ENCODE measurements around the gene IGSF21. TPM values are rescaled to one million over a fixed set of nuclear protein-coding genes. Genes with fewer than 3 reads are reported as not detected.
A peak's percentile ranks its signal among the peaks of the same experiment; 100 is the strongest.

Gene IGSF21
- total and polyA plus RNA-seq, 9 donors, result 0.04 to 0.48 (median 0.21) TPM; not detected in 1

GRCh38 chr1:18170444-18170843 is 62.8 kb downstream of the IGSF21 start:
- 83% methylated on average over 3 of the region's 3 CpGs for WGBS (ENCODE audit: insufficient coverage)
- DNase-seq, result no peak

GRCh38 chr1:18174037-18174436 is 66.4 kb downstream of the IGSF21 start:
- Histone ChIP-seq H3K4me3 (ENCODE audit: low read length) (no peak overlapping the region), H3K9me3 (replicated peaks; ENCODE audit: control insufficient read depth, low read depth, low read length) (no peaks in the 10 kb centered on the region), H3K36me3 (ENCODE audit: control insufficient read depth, insufficient read depth, low read length) (no peaks in the 10 kb centered on the region), H3K4me1 (ENCODE audit: control insufficient read depth, insufficient read depth, low read length) (no peaks in the 10 kb centered on the region), H3K27ac (ENCODE audit: low read length) (no peak overlapping the region), H3K27me3 (ENCODE audit: control insufficient read depth, insufficient read depth, low read length) (peaks cover 40% of the 10 kb centered on the region)
- DNase-seq, result no peak
- 69% methylated on average over 7 of the region's 12 CpGs for WGBS (ENCODE audit: insufficient coverage)

More at GRCh38 chr1:18170444-18170843, 62.8 kb downstream of the IGSF21 start:
- Histone ChIP-seq H3K4me1 (ENCODE audit: control insufficient read depth, insufficient read depth, low read length) (no peaks in the 10 kb centered on the region), H3K4me3 (ENCODE audit: low read length) (no peak overlapping the region), H3K27me3 (ENCODE audit: control insufficient read depth, insufficient read depth, low read length) (peaks cover 31% of the 10 kb centered on the region), H3K27ac (ENCODE audit: low read length) (no peak overlapping the region), H3K9me3 (replicated peaks; ENCODE audit: control insufficient read depth, low read depth, low read length) (no peaks in the 10 kb centered on the region), H3K36me3 (ENCODE audit: control insufficient read depth, insufficient read depth, low read length) (no peaks in the 10 kb centered on the region)

- H3K27me3 ChIP-seq (ENCODE audit: control insufficient read depth, insufficient read depth, low read length), result peaks cover 39% of the 10 kb centered on the region
- H3K4me1 ChIP-seq (ENCODE audit: control insufficient read depth, insufficient read depth, low read length), result no peaks in the 10 kb centered on the region
- no peak overlapping the region for H3K4me3 ChIP-seq (ENCODE audit: low read length)
- 58% methylated on average over 2 of the region's 6 CpGs for WGBS (ENCODE audit: insufficient coverage)
- H3K36me3 ChIP-seq (ENCODE audit: control insufficient read depth, insufficient read depth, low read length), result no peaks in the 10 kb centered on the region
- no peak for DNase-seq
- no peak overlapping the region for H3K27ac ChIP-seq (ENCODE audit: low read length)
- H3K9me3 ChIP-seq (replicated peaks; ENCODE audit: control insufficient read depth, low read depth, low read length), result no peaks in the 10 kb centered on the region
These were observed 67.5 kb downstream of the IGSF21 start for GRCh38 chr1:18175051-18175450.

GRCh38 chr1:18175530-18176377 is 68.2 kb downstream of the IGSF21 start:
- H3K27ac ChIP-seq (ENCODE audit: low read length), result no peak overlapping the region
- 49% methylated on average over 4 of the region's 13 CpGs for WGBS (ENCODE audit: insufficient coverage)
- no peaks in the 10 kb centered on the region for H3K4me1 ChIP-seq (ENCODE audit: control insufficient read depth, insufficient read depth, low read length)
- H3K9me3 ChIP-seq (replicated peaks; ENCODE audit: control insufficient read depth, low read depth, low read length), result no peaks in the 10 kb centered on the region
- H3K4me3 ChIP-seq (ENCODE audit: low read length), result no peak overlapping the region
- no peaks in the 10 kb centered on the region for H3K36me3 ChIP-seq (ENCODE audit: control insufficient read depth, insufficient read depth, low read length)
- H3K27me3 ChIP-seq (ENCODE audit: control insufficient read depth, insufficient read depth, low read length), result peaks cover 38% of the 10 kb centered on the region
- no peak for DNase-seq

GRCh38 chr1:18176619-18177018 is 69.0 kb downstream of the IGSF21 start:
- no peak overlapping the region for H3K27ac ChIP-seq (ENCODE audit: low read length)
- no CpG with 5 or more reads among the region's 4 CpGs for WGBS (ENCODE audit: insufficient coverage)
- H3K27me3 ChIP-seq (ENCODE audit: control insufficient read depth, insufficient read depth, low read length), result peaks cover 38% of the 10 kb centered on the region
- H3K9me3 ChIP-seq (replicated peaks; ENCODE audit: control insufficient read depth, low read depth, low read length), result no peaks in the 10 kb centered on the region
- H3K4me3 ChIP-seq (ENCODE audit: low read length), result no peak overlapping the region
- no peaks in the 10 kb centered on the region for H3K4me1 ChIP-seq (ENCODE audit: control insufficient read depth, insufficient read depth, low read length)
- DNase-seq, result no peak
- no peaks in the 10 kb centered on the region for H3K36me3 ChIP-seq (ENCODE audit: control insufficient read depth, insufficient read depth, low read length)

GRCh38 chr1:18178111-18178510 is 70.5 kb downstream of the IGSF21 start:
- H3K36me3 ChIP-seq (ENCODE audit: control insufficient read depth, insufficient read depth, low read length), result no peaks in the 10 kb centered on the region
- H3K4me3 ChIP-seq (ENCODE audit: low read length), result no peak overlapping the region
- H3K27ac ChIP-seq (ENCODE audit: low read length), result no peak overlapping the region
- H3K27me3 ChIP-seq (ENCODE audit: control insufficient read depth, insufficient read depth, low read length), result peaks cover 38% of the 10 kb centered on the region
- DNase-seq, result peak; percentile 16
- no CpG with 5 or more reads among the region's 8 CpGs for WGBS (ENCODE audit: insufficient coverage)
- no peaks in the 10 kb centered on the region for H3K4me1 ChIP-seq (ENCODE audit: control insufficient read depth, insufficient read depth, low read length)
- H3K9me3 ChIP-seq (replicated peaks; ENCODE audit: control insufficient read depth, low read depth, low read length), result no peaks in the 10 kb centered on the region

GRCh38 chr1:18179009-18179408 is 71.4 kb downstream of the IGSF21 start:
- DNase-seq, result no peak
- no peaks in the 10 kb centered on the region for H3K9me3 ChIP-seq (replicated peaks; ENCODE audit: control insufficient read depth, low read depth, low read length)
- no peak overlapping the region for H3K27ac ChIP-seq (ENCODE audit: low read length)
- H3K4me1 ChIP-seq (ENCODE audit: control insufficient read depth, insufficient read depth, low read length), result no peaks in the 10 kb centered on the region
- H3K27me3 ChIP-seq (ENCODE audit: control insufficient read depth, insufficient read depth, low read length), result peaks cover 36% of the 10 kb centered on the region
- H3K36me3 ChIP-seq (ENCODE audit: control insufficient read depth, insufficient read depth, low read length), result no peaks in the 10 kb centered on the region
- no peak overlapping the region for H3K4me3 ChIP-seq (ENCODE audit: low read length)
- 63% methylated on average over 6 of the region's 7 CpGs for WGBS (ENCODE audit: insufficient coverage)

GRCh38 chr1:18182398-18183160 is 75.0 kb downstream of the IGSF21 start:
- Histone ChIP-seq H3K27ac (ENCODE audit: low read length) (no peak overlapping the region), H3K4me1 (ENCODE audit: control insufficient read depth, insufficient read depth, low read length) (no peaks in the 10 kb centered on the region), H3K27me3 (ENCODE audit: control insufficient read depth, insufficient read depth, low read length) (peaks cover 22% of the 10 kb centered on the region), H3K4me3 (ENCODE audit: low read length) (no peak overlapping the region), H3K9me3 (replicated peaks; ENCODE audit: control insufficient read depth, low read depth, low read length) (no peaks in the 10 kb centered on the region), H3K36me3 (ENCODE audit: control insufficient read depth, insufficient read depth, low read length) (no peaks in the 10 kb centered on the region)
- 56% methylated on average over 12 of the region's 13 CpGs for WGBS (ENCODE audit: insufficient coverage)
- DNase-seq, result no peak

- 40% methylated on average over 1 of the region's 7 CpGs for WGBS (ENCODE audit: insufficient coverage)
- no peak overlapping the region for H3K27ac ChIP-seq (ENCODE audit: low read length)
- H3K27me3 ChIP-seq (ENCODE audit: control insufficient read depth, insufficient read depth, low read length), result peaks cover 17% of the 10 kb centered on the region
These were observed 75.9 kb downstream of the IGSF21 start for GRCh38 chr1:18183533-18183932.

GRCh38 chr1:18187054-18187453 is 79.5 kb downstream of the IGSF21 start:
- DNase-seq, result no peak
- no peaks in the 10 kb centered on the region for H3K4me1 ChIP-seq (ENCODE audit: control insufficient read depth, insufficient read depth, low read length)
- no peaks in the 10 kb centered on the region for H3K36me3 ChIP-seq (ENCODE audit: control insufficient read depth, insufficient read depth, low read length)
- no peaks in the 10 kb centered on the region for H3K9me3 ChIP-seq (replicated peaks; ENCODE audit: control insufficient read depth, low read depth, low read length)
- H3K27ac ChIP-seq (ENCODE audit: low read length), result no peak overlapping the region
- no peak overlapping the region for H3K4me3 ChIP-seq (ENCODE audit: low read length)
- WGBS (ENCODE audit: insufficient coverage), result no CpG with 5 or more reads among the region's 5 CpGs
- H3K27me3 ChIP-seq (ENCODE audit: control insufficient read depth, insufficient read depth, low read length), result peaks cover 14% of the 10 kb centered on the region

More at GRCh38 chr1:18183533-18183932, 75.9 kb downstream of the IGSF21 start:
- Histone ChIP-seq H3K9me3 (replicated peaks; ENCODE audit: control insufficient read depth, low read depth, low read length) (no peaks in the 10 kb centered on the region), H3K36me3 (ENCODE audit: control insufficient read depth, insufficient read depth, low read length) (no peaks in the 10 kb centered on the region), H3K4me1 (ENCODE audit: control insufficient read depth, insufficient read depth, low read length) (no peaks in the 10 kb centered on the region), H3K4me3 (ENCODE audit: low read length) (no peak overlapping the region)
- DNase-seq, result no peak
